HepG2 (cell line): ENCODE results near the gene ATG5. TPM values are rescaled to one million over a fixed set of nuclear protein-coding genes. Genes with fewer than 3 reads are reported as not detected.

Experiments used
- ETS1 ChIP-seq: sonication (generic); formaldehyde crosslinking; IDR thresholded peaks from 2 replicates; pipeline ENCODE4 v1.4.0; 2020; ENCODE audit warnings: missing genetic modification reagents
- ISL2 ChIP-seq: sonication (generic); formaldehyde crosslinking; IDR thresholded peaks from 2 replicates; pipeline ENCODE4 v1.5.0; 2020; ENCODE audit warnings: missing genetic modification reagents
- KDM1A ChIP-seq: IDR thresholded peaks from 2 replicates; pipeline ENCODE4 v1.6.1; 2016; ENCODE audit warnings: missing compliant biosample characterization
- KLF12 ChIP-seq: sonication (generic); formaldehyde crosslinking; IDR thresholded peaks from 2 replicates; pipeline ENCODE4 v1.4.0; 2020; ENCODE audit warnings: missing genetic modification reagents, borderline replicate concordance
- MEIS1 ChIP-seq: sonication (generic); formaldehyde crosslinking; IDR thresholded peaks from 2 replicates; pipeline ENCODE4 v1.9.0; 2021; ENCODE audit warnings: mild to moderate bottlenecking, missing genetic modification reagents, moderate library complexity, borderline replicate concordance
- MTF1 ChIP-seq: sonication (generic); formaldehyde crosslinking; IDR thresholded peaks from 2 replicates; pipeline ENCODE4 v1.5.0; 2020; ENCODE audit warnings: missing genetic modification reagents
- NR2F6 ChIP-seq, 2 experiments: IDR thresholded peaks; 2 replicates each; pipeline ENCODE4 v1.6.1; 2016; ENCODE audit warnings: antibody characterized with exemption in 1 of 2, mild to moderate bottlenecking in 1 of 2
- RAD21 ChIP-seq: fragments of 450-650 bp; formaldehyde crosslinking; IDR thresholded peaks from 2 replicates; pipeline ENCODE4 v1.5.0; 2020; ENCODE audit warnings: mild to moderate bottlenecking
- SNRNP70 ChIP-seq: fragments of 200-400 bp; formaldehyde crosslinking; IDR thresholded peaks from 2 replicates; pipeline ENCODE4 v1.6.1; 2017; ENCODE audit warnings: mild to moderate bottlenecking, low read depth, low read length, moderate library complexity
- TSC22D2 ChIP-seq: sonication (generic); formaldehyde crosslinking; IDR thresholded peaks from 2 replicates; pipeline ENCODE4 v1.5.1; 2020; ENCODE audit warnings: missing genetic modification reagents, mild to moderate bottlenecking, borderline replicate concordance
- U2AF2 ChIP-seq: fragments of 200-400 bp; formaldehyde crosslinking; IDR thresholded peaks from 2 replicates; pipeline ENCODE4 v1.6.1; 2017; ENCODE audit warnings: low read depth, mild to moderate bottlenecking, low read length
- ZBED4 ChIP-seq: sonication (generic); formaldehyde crosslinking; IDR thresholded peaks from 2 replicates; pipeline ENCODE4 v1.4.0; 2020; ENCODE audit warnings: missing genetic modification reagents, borderline replicate concordance
- ZBTB2 ChIP-seq: sonication (generic); formaldehyde crosslinking; IDR thresholded peaks from 2 replicates; pipeline ENCODE4 v1.8.0; 2022; ENCODE audit warnings: low read depth, missing genetic modification reagents
- ZBTB26 ChIP-seq: IDR thresholded peaks from 2 replicates; pipeline ENCODE4 v1.6.1; 2016; ENCODE audit warnings: missing compliant biosample characterization, missing genetic modification reagents, borderline replicate concordance
- ZBTB49 ChIP-seq: sonication (generic); formaldehyde crosslinking; IDR thresholded peaks from 2 replicates; pipeline ENCODE4 v1.4.0; 2020; ENCODE audit warnings: missing genetic modification reagents, borderline replicate concordance
- ZNF780A ChIP-seq: sonication (generic); formaldehyde crosslinking; IDR thresholded peaks from 2 replicates; pipeline ENCODE4 v1.8.0; 2022; ENCODE audit warnings: mild to moderate bottlenecking, missing genetic modification reagents, moderate library complexity
- ZNF788 ChIP-seq: sonication (generic); formaldehyde crosslinking; IDR thresholded peaks from 2 replicates; pipeline ENCODE4 v1.5.0; 2020; ENCODE audit warnings: mild to moderate bottlenecking, missing genetic modification reagents, borderline replicate concordance
- polyA plus RNA-seq, 8 experiments: library from polyadenylated mRNA; depleted of rRNA in 3 of 8; stranded (reverse) in 7 of 8; unstranded in 1 of 8; fragments of >200 nt; fragmentation: Illumina TruSeq in 4 of 8; extraction: Trizol in 4 of 8; gene quantifications; 2 replicates each; pipeline versions ENCODE4 v1.2.1 to v1.2.3, GENCODE V29; 2011 to 2016; ENCODE audit warnings: low read depth in 4 of 8, missing spikeins in 1 of 8, mixed read lengths in 1 of 8; ENCODE audit not compliant: insufficient read depth in 1 of 8
- total RNA-seq, 5 experiments: library from RNA; depleted of rRNA; stranded (reverse); fragments of >200 nt; fragmentation: Illumina TruSeq; extraction: Trizol; gene quantifications; 2 replicates each; pipeline ENCODE4 v1.2.3, GENCODE V29; 2016; ENCODE audit warnings: low read depth in 1 of 5

ATG5 gene
- total and polyA plus RNA-seq, 2 of the 13 experiments (the other 11 are each of a cell fraction or from before 2014, with no cell fraction given) = 21.3 to 48.0 TPM

- TF ChIP-seq ETS1 (CRISPR knock-in tag) = 0 out of 2 replicates have a peak, but pooled peaks have one; percentile 41
- no peak for TF ChIP-seq NR2F6 (IDR thresholded peaks at IDR 0.05)
- TF ChIP-seq NR2F6 (CRISPR knock-in tag; IDR thresholded peaks at IDR 0.05) = 0 out of 2 replicates have a peak, but pooled peaks have one; percentile 42
- no peak for TF ChIP-seq U2AF2
- TF ChIP-seq ZBTB26 = no peak
- no peak for TF ChIP-seq KDM1A (CRISPR knock-in tag)
- TF ChIP-seq MTF1 (CRISPR knock-in tag) = no peak
- TF ChIP-seq ZNF780A (CRISPR knock-in tag) = no peak
- peak; percentile 88; the same call in 1 of the 2 replicates for TF ChIP-seq MEIS1
- peak; percentile 23; the same call in 1 of the 2 replicates for TF ChIP-seq ZBED4 (CRISPR knock-in tag)
- peak; percentile 91 for TF ChIP-seq ZBTB2 (CRISPR knock-in tag)
- peak; percentile 93; the same call in 1 of the 2 replicates for TF ChIP-seq ZNF788 (CRISPR knock-in tag)
- peak; percentile 27; the same call in 1 of the 2 replicates for TF ChIP-seq TSC22D2 (CRISPR knock-in tag)
- peak; percentile 94; the same call in 1 of the 2 replicates for TF ChIP-seq KLF12
- TF ChIP-seq ISL2 (CRISPR knock-in tag) = no peak; the same call in 1 of the 2 replicates
- TF ChIP-seq ZBTB49 (CRISPR knock-in tag) = no peak
- TF ChIP-seq SNRNP70 = no peak
- peak; percentile 28; the same call in 1 of the 2 replicates for TF ChIP-seq RAD21
These were observed at the start of gene ATG5 (continued) for GRCh38 chr6:106325336-106326178.
